ENCODE data around the gene NRDC.

The NRDC gene

DNA sequence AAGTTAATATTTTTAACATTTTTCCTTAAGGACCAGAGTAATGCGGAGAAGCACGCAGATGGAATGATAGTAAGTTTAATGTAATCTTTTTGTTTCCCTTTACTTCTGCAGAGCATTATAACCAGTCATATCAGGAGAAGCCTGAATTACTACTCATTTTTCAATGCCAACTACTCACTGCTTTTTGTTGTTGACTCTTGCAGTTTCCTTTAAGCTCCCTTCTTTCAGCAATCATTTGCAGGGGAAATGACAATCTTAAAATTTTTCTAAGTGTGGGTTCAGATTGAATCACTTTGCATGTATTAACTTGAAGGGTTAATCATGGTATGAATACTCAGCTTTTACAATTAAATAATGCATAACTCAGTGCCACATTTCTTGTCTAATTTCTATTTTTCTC, 122.2 kb downstream of the NRDC start:
- DNase-seq: no peak

DNA sequence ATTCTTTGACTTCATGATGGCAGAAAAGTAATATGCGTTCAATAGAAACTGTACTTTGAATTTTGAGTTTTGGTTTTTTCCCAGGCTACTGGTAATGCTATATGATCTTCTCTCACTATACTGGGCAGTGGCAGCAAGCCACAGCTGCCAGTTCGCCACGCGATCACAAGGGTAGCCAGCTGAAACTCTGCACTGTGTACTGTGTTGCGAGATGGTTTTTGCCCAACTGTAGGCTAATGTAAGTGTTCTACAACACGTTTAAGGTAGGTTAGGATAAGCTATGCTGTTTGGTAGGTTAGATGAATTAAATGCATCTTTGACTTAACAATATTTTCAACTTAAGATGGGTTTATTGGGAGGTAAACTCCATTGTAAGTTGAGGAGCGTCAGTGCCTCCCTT, 123.1 kb downstream of the NRDC start:
- DNase-seq: no peak

DNA sequence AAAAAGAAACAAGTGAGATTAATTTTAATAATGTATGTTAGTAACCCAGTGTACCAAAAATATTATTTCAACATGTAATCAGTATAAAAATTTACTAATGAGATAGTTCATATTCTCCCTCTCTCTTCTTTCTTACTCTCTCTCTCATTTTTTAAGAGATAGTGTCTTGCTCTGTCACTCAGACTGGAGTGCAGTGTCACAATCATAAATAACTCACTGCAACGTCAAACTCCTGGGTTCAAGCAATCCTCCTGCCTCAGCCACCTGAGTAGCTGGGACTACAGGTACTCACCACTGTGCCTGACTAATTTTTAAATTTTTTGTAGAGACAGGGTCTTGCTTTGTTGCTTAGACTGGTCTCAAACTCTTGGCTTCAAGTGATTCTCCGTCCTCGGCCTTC, 123.9 kb downstream of the NRDC start:
- no peak for DNase-seq

DNA sequence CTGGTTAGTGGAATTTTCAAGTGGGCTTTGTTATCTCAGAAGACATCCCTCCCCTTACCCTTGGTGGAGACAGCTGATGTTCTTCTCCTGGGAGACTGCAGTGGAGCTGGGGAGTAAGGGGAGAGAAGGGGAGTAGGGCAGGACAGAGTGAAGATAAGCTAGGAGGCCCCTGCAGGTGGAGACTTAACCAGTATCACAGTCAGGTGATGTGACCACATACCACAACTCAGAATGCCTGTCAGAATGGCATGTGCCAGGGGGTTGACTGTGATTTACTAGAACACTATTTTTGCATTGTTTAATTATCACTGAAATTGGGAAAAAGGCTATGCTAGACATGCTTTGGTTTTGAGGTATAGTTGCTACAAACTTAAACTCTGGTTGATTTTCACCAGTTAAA, 124.6 kb downstream of the NRDC start:
- no peak for DNase-seq

DNA sequence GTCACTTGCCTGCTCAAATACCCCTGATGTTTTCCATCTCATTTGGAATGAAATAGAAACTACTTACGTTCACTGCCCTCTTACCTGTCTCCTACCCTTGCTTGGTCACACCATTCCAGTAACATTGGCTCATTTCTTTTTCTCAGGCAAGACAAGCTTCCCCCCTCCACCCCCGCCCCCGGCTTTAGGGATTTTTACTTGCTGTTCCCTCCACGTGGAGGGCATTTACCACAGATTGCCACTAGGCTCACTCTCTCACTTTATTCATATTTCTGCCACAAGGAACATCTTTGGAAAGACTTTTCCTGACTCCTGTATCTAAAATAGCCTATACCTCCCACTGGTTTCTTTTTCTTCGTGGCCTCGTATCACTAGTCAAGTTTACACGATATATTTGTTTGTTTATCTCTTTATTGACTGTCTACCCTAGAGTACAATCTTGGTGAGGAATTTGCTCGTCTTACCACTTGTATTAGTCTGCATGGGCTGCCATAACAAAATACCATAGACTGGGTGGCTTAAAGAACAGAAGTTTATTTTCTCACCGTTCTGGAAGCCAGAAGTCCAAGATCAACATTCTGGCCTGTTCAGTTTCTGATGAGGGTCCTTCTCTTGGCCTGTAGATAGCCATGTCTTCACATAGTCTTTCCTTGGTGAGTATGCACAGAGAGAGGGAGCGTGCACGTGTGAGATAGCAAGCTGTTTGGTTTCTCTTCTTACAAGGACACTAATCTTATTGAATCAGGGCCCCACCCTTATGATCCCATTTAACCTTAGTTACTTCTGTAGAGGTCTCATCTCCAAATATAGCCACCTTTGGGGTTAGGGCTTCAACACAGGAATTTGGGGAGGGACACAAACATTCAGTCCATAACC, 126.2 kb downstream of the NRDC start:
- DNase-seq: no peak

DNA sequence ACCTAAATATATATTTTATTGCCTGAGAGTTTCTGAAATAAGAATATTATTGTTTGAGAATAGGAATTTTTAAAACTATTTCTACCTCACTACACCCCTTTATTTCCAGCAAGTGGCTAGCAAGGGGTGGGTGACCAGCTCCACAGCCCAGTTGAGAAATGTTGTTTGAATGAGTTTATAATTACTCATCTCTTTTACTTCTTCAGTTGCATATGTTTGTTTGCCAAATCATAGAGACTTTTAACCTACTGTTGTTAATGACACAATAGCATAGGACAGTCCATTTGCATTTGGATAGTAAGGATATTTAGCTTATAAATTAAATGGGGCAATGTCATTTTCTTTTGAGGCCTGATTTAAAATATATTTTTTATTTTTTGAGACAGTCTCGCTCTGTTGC, 127.8 kb downstream of the NRDC start:
- DNase-seq: no peak

DNA sequence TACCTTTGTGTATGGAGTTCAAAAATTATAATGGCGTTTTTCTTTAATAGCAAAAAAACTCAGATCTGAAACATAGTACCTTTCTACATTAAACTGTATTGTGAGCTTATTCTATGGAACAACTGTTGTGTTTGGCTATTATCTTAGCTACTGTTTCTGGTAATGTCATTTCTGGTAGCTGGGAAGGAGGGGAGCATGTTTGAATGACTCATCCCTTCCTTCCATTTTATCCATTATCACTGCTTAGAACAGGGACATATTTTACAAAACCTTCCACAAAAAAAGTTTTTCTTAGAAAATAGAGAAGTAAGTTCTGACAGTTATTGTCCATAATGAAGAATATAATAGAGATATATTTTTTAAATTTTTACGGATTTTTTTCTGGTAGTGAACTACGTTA, 128.3 kb downstream of the NRDC start:
- DNase-seq: no peak

DNA sequence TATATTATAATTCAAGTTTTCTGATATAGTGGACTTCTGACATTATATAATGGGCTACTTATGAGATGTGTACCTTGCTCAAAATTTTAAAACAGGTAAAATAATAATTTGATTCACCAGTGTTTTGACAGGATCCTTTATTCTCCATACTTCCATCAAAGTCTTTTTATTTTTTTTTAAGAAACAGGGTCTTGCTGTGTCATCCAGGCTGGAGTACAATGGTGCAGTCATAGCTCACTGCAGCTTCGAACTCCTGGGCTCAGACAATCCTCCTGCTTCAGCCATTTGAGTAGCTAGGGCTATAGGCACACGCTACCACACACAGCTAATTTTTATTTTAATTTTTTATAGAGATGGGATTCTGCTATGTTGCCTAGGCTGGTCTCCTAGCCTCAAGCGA, 129.4 kb downstream of the NRDC start:
- no peak for DNase-seq

DNA sequence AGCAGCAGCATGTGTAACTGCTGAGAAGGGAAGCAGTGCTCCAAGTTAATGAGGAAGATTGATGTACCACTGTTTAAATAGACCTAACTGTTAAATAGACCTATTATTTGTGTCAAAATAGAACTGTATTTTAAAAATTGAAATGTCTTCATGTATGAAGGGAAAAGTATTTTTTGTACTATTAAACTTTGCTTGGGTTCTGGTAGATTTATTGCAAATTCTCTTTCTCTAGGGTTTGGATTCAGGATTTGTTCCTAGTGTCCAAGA, 133.3 kb downstream of the NRDC start:
- DNase-seq: no peak

DNA sequence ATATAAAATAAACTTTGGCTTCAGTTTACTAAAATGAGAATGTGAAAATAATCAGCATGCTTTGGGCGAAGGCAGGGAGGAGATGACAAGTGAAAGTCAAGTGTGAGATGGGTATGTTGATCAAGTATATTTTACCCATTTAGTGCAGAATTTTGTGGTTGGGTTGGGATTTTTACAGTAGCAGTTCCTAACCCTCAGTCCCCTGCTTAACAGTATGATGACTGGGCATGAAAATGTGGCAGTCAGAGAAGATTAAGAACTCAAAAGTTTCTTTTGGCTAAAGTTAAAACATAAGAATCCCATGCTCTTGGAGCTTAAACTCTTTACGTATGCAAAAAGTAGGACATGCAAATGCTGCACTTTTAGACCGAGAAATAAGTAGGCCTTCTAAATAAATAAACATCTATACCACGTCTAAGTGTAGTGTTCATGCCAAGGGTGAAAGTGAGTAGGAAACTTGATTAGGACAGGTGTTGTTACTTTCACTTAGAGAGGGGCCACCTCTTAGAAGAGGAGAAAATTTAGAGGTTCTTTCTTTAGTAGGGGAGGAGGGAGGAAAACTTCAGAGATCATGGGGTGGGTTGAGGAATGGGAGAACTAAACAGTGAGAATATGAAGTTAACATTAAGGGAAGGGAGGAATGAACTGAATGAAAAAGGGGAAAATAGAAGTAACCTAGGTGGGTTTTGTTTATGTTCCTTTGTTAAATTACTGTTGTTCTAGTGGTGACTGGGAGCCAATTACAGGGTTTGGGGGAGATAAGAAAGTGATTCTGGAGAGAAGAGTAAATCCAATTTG, 133.8 kb downstream of the NRDC start:
- DNase-seq: no peak

DNA sequence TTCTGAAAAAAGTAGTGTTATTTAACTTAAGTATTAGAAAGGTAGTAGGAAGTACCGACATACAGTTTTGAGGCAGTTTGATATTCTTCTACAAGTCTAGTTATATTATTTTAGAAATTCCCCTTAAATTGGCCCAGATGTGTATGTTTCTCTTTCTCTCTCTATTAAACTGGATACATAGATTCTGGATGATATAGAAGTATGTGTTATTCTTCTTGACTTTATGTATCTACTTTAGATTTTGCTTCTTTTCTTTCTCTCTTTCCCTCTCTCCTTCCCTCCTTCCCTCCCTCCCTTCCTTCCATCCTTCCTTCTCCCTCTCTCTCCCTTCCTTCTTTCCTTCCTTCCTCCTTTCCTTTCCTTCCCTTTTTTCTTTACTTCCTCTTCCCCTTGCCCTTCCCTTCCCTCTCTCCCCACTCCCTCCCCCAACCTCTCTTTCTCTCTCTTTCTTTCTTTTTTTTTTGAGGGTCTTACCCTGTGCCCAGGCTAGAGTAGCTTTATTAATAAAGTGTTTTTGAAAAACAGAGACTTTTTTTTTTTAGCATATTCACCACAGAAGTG, 137.3 kb downstream of the NRDC start:
- DNase-seq: no peak

DNA sequence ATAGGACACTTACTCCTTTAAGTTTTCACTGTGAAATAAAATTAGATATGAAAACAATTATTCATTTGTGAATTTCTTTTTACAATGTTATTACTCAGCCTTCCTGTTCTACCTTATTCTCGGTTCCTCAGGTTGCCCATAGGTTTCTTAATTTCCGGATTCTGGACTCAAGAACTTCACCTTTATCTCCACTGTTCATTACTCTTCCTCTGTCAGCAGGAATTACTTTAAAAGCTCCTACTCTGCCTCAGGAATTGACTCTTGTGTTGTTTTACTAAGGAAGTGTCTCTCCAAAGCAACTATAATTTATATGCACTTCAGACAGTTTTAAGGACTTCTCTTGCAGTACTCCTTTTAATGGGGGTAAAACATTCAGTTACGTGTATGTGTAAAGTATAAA, 137.9 kb downstream of the NRDC start:
- no peak for DNase-seq

Data from effector CD4-positive, alpha-beta T cell (primary cell).